Subcutaneous abdominal adipose tissue (tissue), 5 donors: ENCODE results near the gene THBD.

Experiments used
- H3K27ac ChIP-seq: one replicate; pipeline ENCODE4 v1.7.0; 2013; ENCODE audit warnings: low read depth, mild to moderate bottlenecking, inconsistent platforms, low read length, moderate library complexity
- H3K27me3 ChIP-seq, 5 donors: one replicate each; pipeline ENCODE4 v1.7.0; 2013; ENCODE audit warnings: low read length in 5 of 5, inconsistent platforms in 1 of 5; ENCODE audit not compliant: control insufficient read depth in 5 of 5, insufficient read depth in 4 of 5
- H3K36me3 ChIP-seq, 5 donors: one replicate each; pipeline ENCODE4 v1.7.0; 2013; ENCODE audit warnings: low read length in 5 of 5; ENCODE audit not compliant: control insufficient read depth in 5 of 5, insufficient read depth in 5 of 5
- H3K4me1 ChIP-seq, 5 donors: one replicate each; pipeline ENCODE4 v1.7.0; 2013; ENCODE audit warnings: low read length in 5 of 5, mild to moderate bottlenecking in 3 of 5, moderate library complexity in 1 of 5; ENCODE audit not compliant: control insufficient read depth in 5 of 5, insufficient read depth in 5 of 5
- H3K4me3 ChIP-seq, 5 donors: one replicate each; pipeline ENCODE4 v1.7.0; 2013; ENCODE audit warnings: low read length in 5 of 5, low read depth in 1 of 5
- H3K9ac ChIP-seq, 5 donors: one replicate each; pipeline ENCODE4 v1.7.0; 2013; ENCODE audit warnings: low read length in 5 of 5, mild to moderate bottlenecking in 4 of 5, moderate library complexity in 3 of 5
- H3K9me3 ChIP-seq, 5 donors: one replicate each; pipeline ENCODE4 v1.7.0; 2013; ENCODE audit warnings: low read length in 5 of 5; ENCODE audit not compliant: control insufficient read depth in 5 of 5
- donor health status: healthy.
- donor health status: healthy.
- donor health status: healthy.
- donor health status: healthy.
- donor health status: healthy.

THBD gene

DNA sequence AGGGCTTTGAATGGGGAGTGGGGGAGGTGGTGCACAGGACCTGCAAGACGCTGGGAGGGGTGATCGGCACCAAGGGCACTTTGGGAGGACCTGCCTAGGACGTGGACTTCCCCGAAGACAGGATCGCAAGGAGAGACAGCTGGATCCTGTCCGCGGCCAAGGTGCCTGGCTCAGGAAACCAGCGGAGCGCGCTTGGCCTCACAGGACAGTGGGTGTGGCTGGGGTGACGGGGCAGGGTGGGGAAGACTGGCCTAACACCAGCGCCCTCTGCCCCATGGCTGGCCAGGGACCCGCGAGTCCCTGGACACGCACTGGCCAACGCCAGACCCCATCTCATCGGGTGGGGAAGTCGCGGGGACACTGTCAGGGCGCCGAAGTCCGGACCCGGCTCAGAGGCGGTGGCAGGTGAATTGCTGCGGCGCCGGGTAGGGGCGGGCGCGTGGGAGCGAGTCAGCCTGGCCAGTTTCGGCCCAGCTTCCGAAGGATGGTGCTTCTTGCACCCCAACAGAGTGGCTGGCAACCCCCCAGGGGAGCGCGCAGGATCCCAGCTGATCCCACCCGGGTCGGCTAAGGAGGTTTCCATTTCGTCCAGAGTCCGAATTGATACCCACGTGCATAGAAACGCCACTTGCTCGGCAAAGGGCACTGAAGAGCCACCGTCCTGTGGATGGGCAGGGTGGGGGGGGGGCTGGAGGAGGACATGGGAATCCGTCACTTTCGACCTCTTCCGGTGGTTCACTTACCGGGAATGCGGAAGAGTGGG is 785 bp upstream of the THBD start:
- peaks cover 0 to 58% (median 50%) of the 10 kb centered on the region in 5 donors for H3K4me1 ChIP-seq
- no peaks in the 10 kb centered on the region for H3K9me3 ChIP-seq
- peak overlapping the region; percentile 65 for H3K27ac ChIP-seq
- H3K27me3 ChIP-seq: peaks cover 14 to 38% (median 21%) of the 10 kb centered on the region in 5 donors
- H3K36me3 ChIP-seq: no peaks in the 10 kb centered on the region
- H3K4me3 ChIP-seq: peak overlapping the region; percentile 63 to 78 (median 72)
- peak overlapping the region in 4 of 5 donors; percentile 27 to 83 (median 64) for H3K9ac ChIP-seq

DNA sequence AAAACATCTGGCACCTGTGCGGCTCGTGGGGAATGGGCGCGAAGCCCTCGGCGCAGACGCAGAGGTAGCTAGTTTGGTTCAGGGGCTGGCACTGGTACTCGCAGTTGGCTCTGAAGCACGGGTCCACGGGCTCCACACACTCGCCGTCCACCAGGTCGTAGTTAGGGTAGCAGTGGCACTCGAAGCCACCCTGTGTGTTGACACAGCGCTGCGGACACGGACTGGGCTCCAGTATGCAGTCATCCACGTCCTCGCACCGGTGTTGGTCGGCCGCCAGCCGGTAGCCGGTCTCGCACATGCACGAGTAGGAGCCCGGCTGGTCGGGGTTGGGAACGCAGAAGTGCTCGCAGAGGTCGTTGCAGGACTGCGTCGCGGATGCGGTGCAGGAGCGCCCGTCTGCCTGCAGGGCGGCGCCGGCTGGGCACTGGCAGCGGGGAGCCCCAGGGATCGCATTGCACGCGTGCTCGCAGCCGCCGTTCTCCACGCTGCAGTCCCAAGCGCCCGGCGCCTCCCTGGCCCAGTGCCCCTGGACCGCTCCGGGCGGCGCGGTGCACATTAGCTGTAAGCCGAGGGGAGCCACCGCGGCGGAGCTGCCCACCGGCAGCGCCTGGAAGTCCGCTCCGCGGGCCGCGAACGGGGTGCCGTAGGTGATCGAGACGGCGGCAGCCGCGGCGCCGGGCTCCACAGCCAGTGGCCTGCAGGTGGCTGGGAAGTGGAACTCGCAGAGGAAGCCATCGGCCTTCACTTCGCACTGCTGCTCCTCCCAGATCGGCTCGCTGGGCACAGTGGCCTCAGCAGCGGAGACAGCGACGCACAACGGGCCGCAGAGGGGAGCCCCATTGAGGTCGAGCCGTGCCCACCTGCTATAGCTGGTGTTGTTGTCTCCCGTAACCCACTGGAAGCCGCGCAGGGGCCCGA is 930 bp downstream of the THBD start:
- Histone ChIP-seq H3K4me3 (peak overlapping the region in 4 of 5 donors; percentile 68 to 78 (median 74)), H3K9me3 (no peaks in the 10 kb centered on the region), H3K27me3 (peaks cover 14 to 38% (median 21%) of the 10 kb centered on the region in 5 donors), H3K27ac (peak overlapping the region; percentile 65), H3K36me3 (no peaks in the 10 kb centered on the region), H3K9ac (peak overlapping the region in 3 of 5 donors; percentile 66 to 78 (median 68)), H3K4me1 (peaks cover 0 to 58% (median 50%) of the 10 kb centered on the region in 5 donors)

DNA sequence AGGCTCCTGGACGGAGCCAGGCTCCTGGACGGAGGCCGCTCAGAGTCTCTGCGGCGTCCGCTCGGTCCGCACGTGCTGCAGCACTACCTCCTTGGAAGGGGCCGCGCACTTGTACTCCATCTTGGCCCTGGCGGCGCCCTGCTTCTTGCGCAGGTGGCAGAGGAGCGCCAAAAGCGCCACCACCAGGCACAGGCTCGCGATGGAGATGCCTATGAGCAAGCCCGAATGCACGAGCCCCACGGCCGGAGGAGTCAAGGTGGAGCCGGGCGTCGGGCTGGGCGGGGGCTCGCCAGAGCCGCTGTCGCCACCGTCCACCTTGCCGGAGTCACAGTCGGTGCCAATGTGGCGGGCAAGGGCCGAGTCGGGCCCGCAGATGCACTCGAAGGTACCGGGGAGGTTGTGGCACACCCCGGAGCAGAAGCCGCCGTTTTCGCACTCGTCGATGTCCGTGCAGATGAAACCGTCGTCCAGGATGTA is 1.7 kb downstream of the THBD start:
- H3K4me1 ChIP-seq: peaks cover 0 to 58% (median 50%) of the 10 kb centered on the region in 5 donors
- H3K9me3 ChIP-seq: no peaks in the 10 kb centered on the region
- H3K27me3 ChIP-seq: peaks cover 14 to 38% (median 21%) of the 10 kb centered on the region in 5 donors
- peak overlapping the region; percentile 58 to 78 (median 72) for H3K4me3 ChIP-seq
- peak overlapping the region in 2 of 5 donors; percentile 13 to 78 for H3K9ac ChIP-seq
- no peaks in the 10 kb centered on the region for H3K36me3 ChIP-seq
- no peak overlapping the region for H3K27ac ChIP-seq

DNA sequence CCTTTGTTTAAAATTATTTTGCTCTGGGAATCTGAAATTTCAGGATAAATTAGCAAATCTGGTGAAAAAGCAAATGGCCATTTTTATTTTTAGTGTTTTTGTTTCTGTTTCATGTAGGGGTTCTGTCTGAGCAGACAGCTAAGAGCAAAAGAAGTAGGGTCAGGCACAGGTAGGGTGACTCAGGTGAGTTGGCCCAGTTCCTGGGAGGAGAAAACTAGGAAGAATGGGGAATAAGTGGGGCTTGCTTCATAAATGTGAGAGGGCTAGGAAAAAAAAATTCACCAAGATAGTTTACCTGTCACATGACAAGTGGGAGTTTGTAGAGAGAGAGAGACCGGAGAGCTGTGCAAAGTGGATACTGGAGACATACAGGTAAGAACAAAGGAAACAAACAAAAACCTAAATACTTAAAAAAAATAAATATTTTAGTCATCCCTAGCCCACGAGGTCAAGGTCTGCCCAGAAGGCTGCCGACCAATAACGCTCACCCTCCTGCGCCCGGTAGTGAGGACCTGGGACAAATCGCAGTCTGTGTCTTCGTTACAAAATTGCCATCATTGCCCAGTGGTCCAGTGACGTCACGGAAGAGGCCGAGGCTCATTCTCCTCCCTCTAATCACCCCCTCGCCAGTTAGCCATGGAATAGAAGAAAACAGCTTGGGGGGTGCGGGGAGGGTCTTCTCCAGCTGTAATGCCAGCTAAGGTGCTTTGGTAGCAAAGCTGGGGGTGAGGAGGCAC is 2.3 kb downstream of the THBD start:
- peaks cover 14 to 38% (median 21%) of the 10 kb centered on the region in 5 donors for H3K27me3 ChIP-seq
- H3K4me1 ChIP-seq: peaks cover 0 to 59% (median 50%) of the 10 kb centered on the region in 5 donors
- peak overlapping the region in 2 of 5 donors; percentile 13 to 78 for H3K9ac ChIP-seq

DNA sequence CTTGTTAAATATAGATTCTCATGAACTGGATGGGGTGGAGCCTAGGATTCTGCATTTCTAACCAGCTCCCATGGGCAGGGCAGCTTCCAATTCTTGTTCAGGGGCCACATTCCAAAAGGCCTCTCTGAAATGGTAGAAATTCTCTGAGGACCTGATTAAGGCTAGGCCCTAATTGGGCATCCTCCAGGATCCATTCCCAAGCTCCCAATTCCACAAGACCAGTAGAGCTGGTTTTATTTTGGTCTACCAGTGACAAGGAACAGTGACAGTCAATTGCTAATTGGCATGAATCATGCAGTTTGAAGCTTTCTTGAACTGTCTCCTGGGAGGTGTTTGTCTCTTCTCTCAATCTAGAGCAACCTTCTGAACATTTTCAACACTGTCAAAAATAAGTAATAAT is 3.0 kb downstream of the THBD start:
- H3K4me1 ChIP-seq: peaks cover 0 to 64% (median 50%) of the 10 kb centered on the region in 5 donors
- no peaks in the 10 kb centered on the region for H3K36me3 ChIP-seq
- no peaks in the 10 kb centered on the region for H3K9me3 ChIP-seq
- H3K27ac ChIP-seq: no peak overlapping the region
- H3K4me3 ChIP-seq: peak overlapping the region; percentile 13 to 76 (median 26)
- H3K27me3 ChIP-seq: peaks cover 14 to 42% (median 21%) of the 10 kb centered on the region in 5 donors
- H3K9ac ChIP-seq: no peak overlapping the region

More for the DNA sequence above, 2.3 kb downstream of the THBD start:
- Histone ChIP-seq H3K27ac (no peak overlapping the region), H3K36me3 (no peaks in the 10 kb centered on the region), H3K4me3 (peak overlapping the region; percentile 58 to 78 (median 72)), H3K9me3 (no peaks in the 10 kb centered on the region)

DNA sequence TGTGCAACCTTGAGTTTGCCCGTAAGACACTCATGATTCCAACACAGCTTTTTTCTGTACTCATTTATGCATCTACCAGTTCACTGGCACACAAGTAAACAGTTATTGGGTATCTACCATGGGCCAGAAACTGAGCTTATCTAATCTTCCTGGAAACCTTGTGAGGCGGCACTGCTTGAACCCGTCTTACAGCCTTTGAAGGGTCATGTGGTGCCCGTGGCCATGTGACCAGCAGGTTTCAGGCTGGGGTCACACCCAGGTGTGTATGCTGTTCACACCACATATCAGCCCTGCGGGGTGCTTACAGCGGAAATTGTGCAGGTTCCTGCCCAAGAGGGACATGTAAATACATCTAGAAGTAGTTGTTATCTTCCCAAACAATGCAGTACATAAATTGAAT is 6.1 kb downstream of the THBD start:
- no peaks in the 10 kb centered on the region for H3K9me3 ChIP-seq
- no peak overlapping the region for H3K27ac ChIP-seq
- H3K27me3 ChIP-seq: peaks cover 10 to 26% (median 19%) of the 10 kb centered on the region in 5 donors
- peaks cover 0 to 35% (median 20%) of the 10 kb centered on the region in 5 donors for H3K4me1 ChIP-seq
- no peak overlapping the region for H3K9ac ChIP-seq
- no peak overlapping the region for H3K4me3 ChIP-seq
- H3K36me3 ChIP-seq: no peaks in the 10 kb centered on the region

DNA sequence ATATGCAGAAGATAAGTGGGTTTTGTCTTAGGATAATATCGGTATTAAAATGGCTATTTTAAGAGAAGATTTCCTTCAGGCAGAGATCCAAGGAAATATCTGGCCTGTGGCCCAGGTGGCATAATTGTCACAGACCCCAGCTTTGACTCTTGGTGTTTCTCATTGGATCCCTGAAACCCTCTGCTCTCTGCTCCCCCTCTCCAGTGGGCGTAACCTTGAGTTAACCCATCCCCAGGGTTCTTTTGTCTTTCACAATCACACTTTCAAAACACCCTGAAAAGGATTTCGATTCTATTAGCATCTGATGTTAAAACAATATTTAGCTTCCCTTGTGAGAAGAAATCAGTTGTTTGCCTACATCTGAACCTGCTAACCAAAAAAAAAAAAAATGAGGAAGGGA is 7.2 kb downstream of the THBD start:
- H3K9me3 ChIP-seq: no peaks in the 10 kb centered on the region
- no peak overlapping the region for H3K27ac ChIP-seq

DNA sequence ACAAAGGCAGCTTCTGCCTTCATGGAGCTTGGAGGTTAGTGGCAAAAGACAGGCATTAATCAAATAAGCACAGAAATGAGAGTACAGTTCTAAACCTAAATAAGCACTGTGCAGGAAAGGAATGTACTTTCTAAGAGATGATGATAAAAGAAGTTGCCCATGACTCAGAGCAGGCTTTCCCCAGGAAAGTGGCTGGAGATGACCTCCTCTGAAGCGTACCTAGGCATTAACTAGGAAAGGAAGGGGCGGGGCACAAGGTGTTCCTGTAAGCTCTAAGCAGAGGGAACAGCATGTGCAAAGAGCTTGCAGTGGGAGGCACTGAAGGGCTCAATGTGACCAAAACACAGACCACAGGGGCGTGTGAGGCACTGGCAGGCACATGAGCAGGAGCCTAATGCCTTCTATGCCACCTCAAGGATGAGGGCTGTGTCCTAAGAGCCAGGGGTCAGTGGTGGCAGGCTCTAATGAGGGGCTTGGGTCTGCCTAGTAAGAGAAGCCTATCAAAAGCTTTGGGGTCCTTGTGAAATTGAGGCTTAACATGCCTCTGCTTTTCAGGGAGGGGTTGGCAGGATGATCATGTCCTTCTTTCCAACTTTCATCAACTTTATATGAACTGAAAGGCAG is 9.5 kb downstream of the THBD start:
- Histone ChIP-seq H3K9me3 (no peaks in the 10 kb centered on the region), H3K4me3 (no peak overlapping the region), H3K4me1 (peaks cover 0 to 6% (median 6%) of the 10 kb centered on the region in 5 donors), H3K9ac (no peak overlapping the region), H3K36me3 (no peaks in the 10 kb centered on the region), H3K27ac (no peak overlapping the region), H3K27me3 (peaks cover 13 to 41% (median 21%) of the 10 kb centered on the region in 5 donors)

More for the DNA sequence above, 7.2 kb downstream of the THBD start:
- no peak overlapping the region for H3K4me3 ChIP-seq
- peaks cover 0 to 24% (median 9%) of the 10 kb centered on the region in 5 donors for H3K4me1 ChIP-seq
- H3K36me3 ChIP-seq: no peaks in the 10 kb centered on the region
- no peak overlapping the region for H3K9ac ChIP-seq
- H3K27me3 ChIP-seq: peaks cover 0 to 22% (median 10%) of the 10 kb centered on the region in 5 donors
